Suprapubic skin (tissue), 3 donors: ENCODE data around the gene TPRG1L.

ENCODE experiments used
- CTCF ChIP-seq, 2 donors: fragments of 200-600 bp in 1 of 2; fragments of 450-650 bp in 1 of 2; sonication (generic) in 1 of 2; IDR thresholded peaks; one replicate each; pipeline ENCODE4 v1.5.1; 2016 to 2019; ENCODE audit warnings: antibody characterized with exemption in 2 of 2, mild to moderate bottlenecking in 1 of 2, moderate library complexity in 1 of 2
- POLR2A ChIP-seq, 2 donors: fragments of 450-650 bp; IDR thresholded peaks; one replicate each; pipeline ENCODE4 v1.6.1; 2017; ENCODE audit warnings: antibody characterized with exemption in 2 of 2, mild to moderate bottlenecking in 2 of 2, moderate library complexity in 2 of 2

GRCh38 chr1:3678361-3679097 lies 53.7 kb downstream of the TPRG1L start:
- TF ChIP-seq CTCF (IDR thresholded peaks at IDR 0.05): no peak
- TF ChIP-seq POLR2A (IDR thresholded peaks at IDR 0.05): no peak
